PC-3 (cell line): ENCODE data around the gene PDZD7.

Source experiments
- CTCF ChIP-seq: fragments of 300-600 bp; sonication (generic); conservative IDR thresholded peaks from 2 replicates; pipeline ENCODE4 v1.5.1; 2017; ENCODE audit warnings: antibody characterized with exemption, low read depth, mild to moderate bottlenecking, low read length
- EZH2 ChIP-seq: fragments of 300-600 bp; sonication (generic); IDR thresholded peaks from one replicate; pipeline ENCODE4 v1.6.1; 2017; ENCODE audit warnings: antibody characterized with exemption, mild to moderate bottlenecking, low read length; ENCODE audit not compliant: unreplicated experiment

GRCh38 chr10:101043363-101043707, 12.4 kb upstream of the PDZD7 start:
- TF ChIP-seq CTCF, result no peak
- no peak for TF ChIP-seq EZH2
